HepG2 (cell line): ENCODE measurements around the gene CDK5RAP2. TPM values are rescaled to one million over a fixed set of nuclear protein-coding genes. Genes with fewer than 3 reads are reported as not detected.

ENCODE experiments used
- ATAC-seq: fragments of 200-7000 bp; cut with Tn5 transposase; 3 replicates; pipeline ENCODE4 v1.9.1; 2020; ENCODE audit warnings: mild to moderate bottlenecking, moderate library complexity
- BruUV-seq: library from RNA; stranded (reverse); fragments of 400-500 nt; replicated peaks from 2 replicates; lab custom pipeline; 2021; lab: Mats Ljungman, UMichigan
- CTCF ChIA-PET: fragments of 300-600 bp; formaldehyde crosslinking; extraction: SDS; loops from one replicate; lab custom pipeline; 2021; ENCODE audit warnings: low total read pairs, inconsistent platforms, low intra/inter-chr PET ratio; lab: Yijun Ruan, JAX
- POLR2A ChIA-PET: fragments of 350-600 bp; sonication (Branson Sonifier 250); formaldehyde crosslinking; loops from one replicate; lab custom pipeline; 2020; ENCODE audit warnings: antibody characterized with exemption, inconsistent platforms; lab: Yijun Ruan, JAX
- DNase-seq: peaks from one replicate; pipeline ENCODE4 v3.0.0-alpha.2; 2015; ENCODE audit warnings: low spot score
- FAIRE-seq: peaks from 3 replicates; lab custom pipeline; 2011; peaks lifted over from hg19 to GRCh38; lab: Jason Lieb, UNC
- H2AFZ ChIP-seq: one replicate; pipeline ENCODE4 v1.6.1; 2011; ENCODE audit warnings: low read length, inconsistent platforms
- H3K27ac ChIP-seq: fragments of 300-600 bp; 3 replicates; pipeline ENCODE4 v1.8.0; 2011; ENCODE audit warnings: mixed run types, mild to moderate bottlenecking, mixed read lengths, low read length, inconsistent platforms; ENCODE audit not compliant: insufficient read depth; ENCODE audit errors: extremely low read length
- H3K27me3 ChIP-seq, 2 experiments: fragments of 200-600 bp in 1 of 2; 2 replicates in 1 of 2; 3 replicates in 1 of 2; pipeline versions ENCODE4 v1.6.0 to v1.8.0; 2011; ENCODE audit warnings: low read length in 2 of 2, mild to moderate bottlenecking in 2 of 2, moderate library complexity in 2 of 2, inconsistent platforms in 1 of 2; ENCODE audit not compliant: insufficient read depth in 2 of 2, control insufficient read depth in 1 of 2
- H3K36me3 ChIP-seq, 2 experiments: fragments of 200-600 bp in 1 of 2; replicated peaks in 1 of 2; 2 replicates in 1 of 2; 3 replicates in 1 of 2; pipeline versions ENCODE4 v1.5.1 to v1.8.0; 2011; ENCODE audit warnings: low read length in 2 of 2, inconsistent platforms in 1 of 2; ENCODE audit not compliant: insufficient read depth in 2 of 2, control insufficient read depth in 1 of 2
- H3K4me1 ChIP-seq: 2 replicates; pipeline ENCODE4 v1.5.1; 2012; ENCODE audit warnings: low read length, inconsistent platforms; ENCODE audit not compliant: insufficient read depth
- H3K4me2 ChIP-seq: 2 replicates; pipeline ENCODE4 v1.6.0; 2011; ENCODE audit warnings: low read depth, low read length, inconsistent platforms
- H3K4me3 ChIP-seq, 3 experiments: fragments of 200-600 bp in 1 of 3; sonication (generic), shearing (Covaris generic) in 1 of 3; replicated peaks in 1 of 3; 2 replicates each; pipeline ENCODE4 v1.5.1; 2011 to 2016; ENCODE audit warnings: low read length in 3 of 3, inconsistent platforms in 2 of 3, low read depth in 2 of 3, mild to moderate bottlenecking in 2 of 3, control low read depth in 1 of 3, mixed read lengths in 1 of 3; ENCODE audit not compliant: insufficient read depth in 1 of 3
- H3K79me2 ChIP-seq: one replicate; pipeline ENCODE4 v1.6.1; 2011; ENCODE audit warnings: low read length, inconsistent platforms; ENCODE audit not compliant: insufficient read depth
- H3K9ac ChIP-seq: 2 replicates; pipeline ENCODE4 v1.6.0; 2011; ENCODE audit warnings: mild to moderate bottlenecking, low read depth, low read length, inconsistent platforms; ENCODE audit not compliant: insufficient read depth
- H3K9me3 ChIP-seq: 2 replicates; pipeline ENCODE4 v1.5.1; 2012; ENCODE audit warnings: mild to moderate bottlenecking, low read length
- H4K20me1 ChIP-seq: 2 replicates; pipeline ENCODE4 v1.6.0; 2011; ENCODE audit warnings: inconsistent platforms, mild to moderate bottlenecking, low read length, moderate library complexity; ENCODE audit not compliant: insufficient read depth
- CREB1 ChIP-seq, 2 experiments: fragments of 450-650 bp in 1 of 2; IDR thresholded peaks; 2 replicates each; pipeline ENCODE4 v1.6.1; 2016 to 2017; ENCODE audit warnings: control low read depth in 1 of 2, mild to moderate bottlenecking in 1 of 2, missing compliant biosample characterization in 1 of 2, missing genetic modification characterization in 1 of 2
- CREM ChIP-seq, 2 experiments: sonication (generic) in 1 of 2; formaldehyde crosslinking in 1 of 2; IDR thresholded peaks; 2 replicates each; pipeline versions ENCODE4 v1.4.0 to v1.6.1; 2016 to 2020; ENCODE audit warnings: antibody characterized with exemption in 1 of 2, mild to moderate bottlenecking in 1 of 2, missing genetic modification reagents in 1 of 2
- FIP1L1 ChIP-seq: fragments of 200-400 bp; formaldehyde crosslinking; IDR thresholded peaks from 2 replicates; pipeline ENCODE4 v1.6.1; 2018; ENCODE audit warnings: low read depth, mild to moderate bottlenecking, low read length, moderate library complexity, borderline replicate concordance; ENCODE audit not compliant: insufficient read depth
- GATAD2A ChIP-seq: IDR thresholded peaks from 2 replicates; pipeline ENCODE4 v1.6.1; 2016
- MAFF ChIP-seq: IDR thresholded peaks from 2 replicates; pipeline ENCODE4 v1.6.1; 2011; ENCODE audit warnings: low read depth, low read length, improper control_type of control experiment
- MAFK ChIP-seq, 2 experiments: IDR thresholded peaks in 1 of 2; conservative IDR thresholded peaks in 1 of 2; 2 replicates each; pipeline ENCODE4 v1.6.1; 2011; ENCODE audit warnings: improper control_type of control experiment in 2 of 2, low read length in 2 of 2
- NFE2 ChIP-seq: sonication (generic); formaldehyde crosslinking; IDR thresholded peaks from 2 replicates; pipeline ENCODE4 v1.4.0; 2020; ENCODE audit warnings: missing genetic modification reagents
- NFE2L2 ChIP-seq: fragments of 150-350 bp; IDR thresholded peaks from 2 replicates; pipeline ENCODE4 v1.6.1; 2014; ENCODE audit warnings: low read length
- TAF15 ChIP-seq: fragments of 200-400 bp; formaldehyde crosslinking; IDR thresholded peaks from one replicate; pipeline ENCODE4 v1.6.1; 2018; ENCODE audit warnings: mild to moderate bottlenecking, low read depth, low read length; ENCODE audit not compliant: poor library complexity, severe bottlenecking
- ZBTB7A ChIP-seq: sonication (generic); formaldehyde crosslinking; IDR thresholded peaks from 2 replicates; pipeline ENCODE4 v1.8.0; 2022; ENCODE audit warnings: mild to moderate bottlenecking, missing genetic modification reagents
- ZNF180 ChIP-seq: sonication (generic); formaldehyde crosslinking; IDR thresholded peaks from 2 replicates; pipeline ENCODE4 v1.4.0; 2020; ENCODE audit warnings: low read depth, missing genetic modification reagents, borderline replicate concordance
- ZNF572 ChIP-seq: sonication (generic); formaldehyde crosslinking; IDR thresholded peaks from 2 replicates; pipeline ENCODE4 v1.5.1; 2020; ENCODE audit warnings: mild to moderate bottlenecking, missing genetic modification reagents
- ZNF749 ChIP-seq: sonication (generic); formaldehyde crosslinking; IDR thresholded peaks from 2 replicates; pipeline ENCODE4 v1.8.0; 2022; ENCODE audit warnings: mild to moderate bottlenecking, missing genetic modification reagents, moderate library complexity, borderline replicate concordance
- ZNF883 ChIP-seq: sonication (generic); formaldehyde crosslinking; IDR thresholded peaks from 2 replicates; pipeline ENCODE4 v1.5.1; 2020; ENCODE audit warnings: mild to moderate bottlenecking, missing genetic modification reagents; ENCODE audit errors: not compliant biosample characterization
- WGBS: methylation state at CpG from one replicate; pipeline ENCODE4 v1.1.6; 2017; ENCODE audit warnings: low lambda C conversion rate; 5-methylcytosine and 5-hydroxymethylcytosine counted together
- in situ Hi-C: cut with HindIII; loops from 2 replicates; pipeline ENCODE4 v1.10.0; 2017; ENCODE audit warnings: low pct_unique_long_range_greater_than_20kb; ENCODE audit not compliant: extremely low pct_ligation_motif_present
- intact Hi-C: fragments of 100-400 bp; cut with micrococcal nuclease; formaldehyde crosslinking; loops from one replicate; pipeline ENCODE4 v1.10.0; 2022; ENCODE audit not compliant: unreplicated experiment
- polyA plus RNA-seq, 8 experiments: library from polyadenylated mRNA; depleted of rRNA in 3 of 8; stranded (reverse) in 7 of 8; unstranded in 1 of 8; fragments of >200 nt; fragmentation: Illumina TruSeq in 4 of 8; extraction: Trizol in 4 of 8; gene quantifications; 2 replicates each; pipeline versions ENCODE4 v1.2.1 to v1.2.3, GENCODE V29; 2011 to 2016; ENCODE audit warnings: low read depth in 4 of 8, missing spikeins in 1 of 8, mixed read lengths in 1 of 8; ENCODE audit not compliant: insufficient read depth in 1 of 8
- total RNA-seq, 5 experiments: library from RNA; depleted of rRNA; stranded (reverse); fragments of >200 nt; fragmentation: Illumina TruSeq; extraction: Trizol; gene quantifications; 2 replicates each; pipeline ENCODE4 v1.2.3, GENCODE V29; 2016; ENCODE audit warnings: low read depth in 1 of 5
- TF ChIP-seq, protein P1 (sequence below), 2 experiments: IDR thresholded peaks; 2 replicates each; pipeline ENCODE4 v1.6.1; 2011 to 2012; ENCODE audit warnings: low read length in 2 of 2, borderline replicate concordance in 1 of 2, low read depth in 1 of 2, mild to moderate bottlenecking in 1 of 2, moderate library complexity in 1 of 2
- TF ChIP-seq, protein P2 (sequence below): sonication (generic); formaldehyde crosslinking; IDR thresholded peaks from 2 replicates; pipeline ENCODE4 v1.4.0; 2020; ENCODE audit warnings: mild to moderate bottlenecking, missing genetic modification reagents
- TF ChIP-seq, protein P3 (sequence below): sonication (generic); formaldehyde crosslinking; IDR thresholded peaks from 2 replicates; pipeline ENCODE4 v1.4.0; 2020; ENCODE audit warnings: missing genetic modification reagents

The CDK5RAP2 gene
- total and polyA plus RNA-seq, 2 of the 13 experiments (the other 11 are each of a cell fraction or from before 2014, with no cell fraction given) = 31.8 to 42.2 TPM

DNA sequence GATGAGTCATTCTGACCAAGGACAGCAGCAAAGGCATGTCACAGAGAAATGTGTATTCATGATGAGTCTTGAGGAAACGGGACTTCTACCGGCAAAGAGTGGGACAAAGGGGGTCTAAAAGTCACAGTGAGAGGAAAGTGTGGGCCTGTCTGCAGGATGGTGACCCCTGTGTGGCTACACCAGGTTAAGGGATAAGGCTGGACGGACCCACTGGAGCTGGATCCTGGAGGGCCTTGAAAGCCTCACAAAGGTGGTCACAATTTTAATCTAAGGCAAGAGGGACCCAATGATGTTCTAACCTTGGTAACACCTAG lies 176.5 kb downstream of the CDK5RAP2 start:
- H3K4me1 ChIP-seq = peaks cover 19% of the 10 kb centered on the region

More for the DNA sequence above, 176.5 kb downstream of the CDK5RAP2 start:
- DNase-seq (peak; percentile 33), ATAC-seq (peak; percentile 26; the same call in 2 of the 3 replicates), FAIRE-seq (no peak)
- H3K4me2 ChIP-seq = no peak overlapping the region
- H2AFZ ChIP-seq = no peak overlapping the region
- H3K9ac ChIP-seq = no peak overlapping the region
- POLR2A ChIA-PET = interaction anchor here (2.1 kb wide), 1 partner anchor 16 kb away, joined by 6 read pairs; no protein-coding TSS in a partner anchor
- no TSS peak for BruUV-seq
- H3K79me2 ChIP-seq = no peaks in the 10 kb centered on the region
- no peaks in the 10 kb centered on the region for H3K9me3 ChIP-seq
- peaks cover 41 to 96% of the 10 kb centered on the region in 2 experiments for H3K36me3 ChIP-seq
- no peak overlapping the region for H3K4me3 ChIP-seq
- in situ Hi-C loops = loop anchor here (10.0 kb wide), 1 partner anchor 61 kb away; no protein-coding TSS in a partner anchor
- intact Hi-C loops = no loop called here
- no peak for TF ChIP-seq ZBTB7A
- no peak for TF ChIP-seq TAF15
- TF ChIP-seq GATAD2A (CRISPR knock-in tag) = 0 out of 2 replicates have a peak, but pooled peaks have one; percentile 31
- TF ChIP-seq MAFF = peak; percentile 19; the same call in 1 of the 2 replicates
- TF ChIP-seq ZNF180 (CRISPR knock-in tag) = no peak
- TF ChIP-seq FIP1L1 = no peak
- no peak for TF ChIP-seq ZNF749 (CRISPR knock-in tag)
- 0 out of 2 replicates have a peak, but pooled peaks have one; percentile 29 for TF ChIP-seq NFE2
- 0 out of 4 replicates have a peak, but pooled peaks of 1 of the 2 experiments have one; percentile 5 for TF ChIP-seq MAFK (conservative IDR thresholded peaks at IDR 0.05 in 1 of 2, IDR thresholded peaks at IDR 0.05 in 1 of 2; ENCODE audit: low read length in 2 of 2)
- no peak for TF ChIP-seq ZNF883 (CRISPR knock-in tag)
- TF ChIP-seq CREB1 (IDR thresholded peaks at IDR 0.05) = 0 out of 2 replicates have a peak, but pooled peaks have one; percentile 13
- no peak for TF ChIP-seq CREB1 (CRISPR knock-in tag; IDR thresholded peaks at IDR 0.05)
- TF ChIP-seq, protein P1, sequence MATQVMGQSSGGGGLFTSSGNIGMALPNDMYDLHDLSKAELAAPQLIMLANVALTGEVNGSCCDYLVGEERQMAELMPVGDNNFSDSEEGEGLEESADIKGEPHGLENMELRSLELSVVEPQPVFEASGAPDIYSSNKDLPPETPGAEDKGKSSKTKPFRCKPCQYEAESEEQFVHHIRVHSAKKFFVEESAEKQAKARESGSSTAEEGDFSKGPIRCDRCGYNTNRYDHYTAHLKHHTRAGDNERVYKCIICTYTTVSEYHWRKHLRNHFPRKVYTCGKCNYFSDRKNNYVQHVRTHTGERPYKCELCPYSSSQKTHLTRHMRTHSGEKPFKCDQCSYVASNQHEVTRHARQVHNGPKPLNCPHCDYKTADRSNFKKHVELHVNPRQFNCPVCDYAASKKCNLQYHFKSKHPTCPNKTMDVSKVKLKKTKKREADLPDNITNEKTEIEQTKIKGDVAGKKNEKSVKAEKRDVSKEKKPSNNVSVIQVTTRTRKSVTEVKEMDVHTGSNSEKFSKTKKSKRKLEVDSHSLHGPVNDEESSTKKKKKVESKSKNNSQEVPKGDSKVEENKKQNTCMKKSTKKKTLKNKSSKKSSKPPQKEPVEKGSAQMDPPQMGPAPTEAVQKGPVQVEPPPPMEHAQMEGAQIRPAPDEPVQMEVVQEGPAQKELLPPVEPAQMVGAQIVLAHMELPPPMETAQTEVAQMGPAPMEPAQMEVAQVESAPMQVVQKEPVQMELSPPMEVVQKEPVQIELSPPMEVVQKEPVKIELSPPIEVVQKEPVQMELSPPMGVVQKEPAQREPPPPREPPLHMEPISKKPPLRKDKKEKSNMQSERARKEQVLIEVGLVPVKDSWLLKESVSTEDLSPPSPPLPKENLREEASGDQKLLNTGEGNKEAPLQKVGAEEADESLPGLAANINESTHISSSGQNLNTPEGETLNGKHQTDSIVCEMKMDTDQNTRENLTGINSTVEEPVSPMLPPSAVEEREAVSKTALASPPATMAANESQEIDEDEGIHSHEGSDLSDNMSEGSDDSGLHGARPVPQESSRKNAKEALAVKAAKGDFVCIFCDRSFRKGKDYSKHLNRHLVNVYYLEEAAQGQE (IDR thresholded peaks at IDR 0.05; ENCODE audit: borderline replicate concordance in 1 of 2, low read depth in 1 of 2, low read length in 2 of 2) = 0 out of 4 replicates have a peak, but pooled peaks of 1 of the 2 experiments have one; percentile 63
- TF ChIP-seq, protein P2, sequence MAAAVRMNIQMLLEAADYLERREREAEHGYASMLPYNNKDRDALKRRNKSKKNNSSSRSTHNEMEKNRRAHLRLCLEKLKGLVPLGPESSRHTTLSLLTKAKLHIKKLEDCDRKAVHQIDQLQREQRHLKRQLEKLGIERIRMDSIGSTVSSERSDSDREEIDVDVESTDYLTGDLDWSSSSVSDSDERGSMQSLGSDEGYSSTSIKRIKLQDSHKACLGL (CRISPR knock-in tag) = no peak
- TF ChIP-seq, protein P3, sequence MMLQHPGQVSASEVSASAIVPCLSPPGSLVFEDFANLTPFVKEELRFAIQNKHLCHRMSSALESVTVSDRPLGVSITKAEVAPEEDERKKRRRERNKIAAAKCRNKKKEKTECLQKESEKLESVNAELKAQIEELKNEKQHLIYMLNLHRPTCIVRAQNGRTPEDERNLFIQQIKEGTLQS (CRISPR knock-in tag) = 0 out of 2 replicates have a peak, but pooled peaks have one; percentile 23
- peak; percentile 76; the same call in 1 of the 2 replicates for TF ChIP-seq NFE2L2
- TF ChIP-seq CREM (IDR thresholded peaks at IDR 0.05) = 0 out of 2 replicates have a peak, but pooled peaks have one; percentile 7
- no peak for TF ChIP-seq CREM (CRISPR knock-in tag; IDR thresholded peaks at IDR 0.05)
- TF ChIP-seq ZNF572 (CRISPR knock-in tag) = no peak
- TF ChIP-seq, all 625 proteins: peak for 9
- no peaks in the 10 kb centered on the region for H3K27me3 ChIP-seq
- no peaks in the 10 kb centered on the region for H4K20me1 ChIP-seq
- 63% methylated on average over 3 of the region's 3 CpGs for WGBS
- H3K27ac ChIP-seq = peak overlapping the region; percentile 47
- CTCF ChIA-PET = no interaction called here
